H9 (cell line): ENCODE data around the gene PRRT1B. TPM values are rescaled to one million over a fixed set of nuclear protein-coding genes. Genes with fewer than 3 reads are reported as not detected.

ENCODE experiments used
- DNase-seq: peaks from one replicate; pipeline ENCODE4 v3.0.0-alpha.2; 2017
- H2AFZ ChIP-seq: one replicate; pipeline ENCODE4 v1.6.1; 2013; ENCODE audit warnings: mild to moderate bottlenecking, low read length, control low read depth, moderate library complexity
- H2AK5ac ChIP-seq: 2 replicates; pipeline ENCODE4 v1.6.1; 2013; ENCODE audit warnings: low read length, control low read depth, mixed read lengths; ENCODE audit not compliant: insufficient read length
- H2BK120ac ChIP-seq: one replicate; pipeline ENCODE4 v1.6.1; 2013; ENCODE audit warnings: low read depth, mild to moderate bottlenecking, low read length, control low read depth, inconsistent platforms; ENCODE audit not compliant: poor library complexity, severe bottlenecking
- H2BK12ac ChIP-seq: 2 replicates; pipeline ENCODE4 v1.6.1; 2013; ENCODE audit warnings: low read length, control low read depth, mixed read lengths, low read depth; ENCODE audit not compliant: insufficient read length
- H2BK15ac ChIP-seq: 2 replicates; pipeline ENCODE4 v1.6.1; 2013; ENCODE audit warnings: low read depth, low read length, control low read depth
- H2BK20ac ChIP-seq: one replicate; pipeline ENCODE4 v1.6.1; 2013; ENCODE audit warnings: low read depth, mild to moderate bottlenecking, low read length, control low read depth, inconsistent platforms; ENCODE audit not compliant: poor library complexity, severe bottlenecking
- H2BK5ac ChIP-seq: 2 replicates; pipeline ENCODE4 v1.6.1; 2013; ENCODE audit warnings: low read length, control low read depth, mixed read lengths; ENCODE audit not compliant: insufficient read length
- H3K14ac ChIP-seq: 2 replicates; pipeline ENCODE4 v1.6.1; 2013; ENCODE audit warnings: low read length, control low read depth; ENCODE audit not compliant: insufficient read depth
- H3K18ac ChIP-seq: 2 replicates; pipeline ENCODE4 v1.6.1; 2013; ENCODE audit warnings: low read depth, mild to moderate bottlenecking, mixed read lengths, low read length, control low read depth; ENCODE audit not compliant: insufficient read length
- H3K23ac ChIP-seq: 2 replicates; pipeline ENCODE4 v1.6.1; 2013; ENCODE audit warnings: low read length, control low read depth, mixed read lengths, low read depth; ENCODE audit not compliant: insufficient read length
- H3K23me2 ChIP-seq: 2 replicates; pipeline ENCODE4 v1.6.1; 2013; ENCODE audit warnings: low read depth, mild to moderate bottlenecking, mixed read lengths, low read length, control low read depth; ENCODE audit not compliant: insufficient read length, poor library complexity, severe bottlenecking
- H3K27ac ChIP-seq: 2 replicates; pipeline ENCODE4 v1.5.1; 2013; ENCODE audit warnings: low read length, control low read depth, mixed read lengths, low read depth; ENCODE audit not compliant: insufficient read length
- H3K27me3 ChIP-seq: 2 replicates; pipeline ENCODE4 v1.6.1; 2013; ENCODE audit warnings: low read length, control low read depth, inconsistent platforms; ENCODE audit not compliant: insufficient read depth
- H3K4ac ChIP-seq: 2 replicates; pipeline ENCODE4 v1.6.1; 2013; ENCODE audit warnings: low read depth, mild to moderate bottlenecking, control low read depth, inconsistent platforms, low read length, moderate library complexity
- H3K4me1 ChIP-seq: 2 replicates; pipeline ENCODE4 v1.6.1; 2013; ENCODE audit warnings: low read length, control low read depth, inconsistent platforms; ENCODE audit not compliant: insufficient read depth
- H3K4me2 ChIP-seq: 2 replicates; pipeline ENCODE4 v1.6.1; 2013; ENCODE audit warnings: low read length, control low read depth, mixed read lengths; ENCODE audit not compliant: insufficient read length, insufficient read depth
- H3K56ac ChIP-seq: 2 replicates; pipeline ENCODE4 v1.6.1; 2013; ENCODE audit warnings: low read depth, mild to moderate bottlenecking, mixed read lengths, low read length, control low read depth; ENCODE audit not compliant: insufficient read length
- H3K79me1 ChIP-seq: 2 replicates; pipeline ENCODE4 v1.6.1; 2013; ENCODE audit warnings: low read depth, mild to moderate bottlenecking, moderate library complexity, low read length, control low read depth, inconsistent platforms; ENCODE audit not compliant: insufficient read depth, poor library complexity, severe bottlenecking
- H3K79me2 ChIP-seq: 2 replicates; pipeline ENCODE4 v1.6.1; 2013; ENCODE audit warnings: low read length, control low read depth, inconsistent platforms; ENCODE audit not compliant: insufficient read depth
- H3K9ac ChIP-seq: 2 replicates; pipeline ENCODE4 v1.6.1; 2013; ENCODE audit warnings: low read length, control low read depth, mixed read lengths; ENCODE audit not compliant: insufficient read length; ENCODE audit errors: extremely low read depth
- H3K9me3 ChIP-seq: one replicate; pipeline ENCODE4 v1.6.1; 2013; ENCODE audit warnings: low read depth, low read length, inconsistent platforms; ENCODE audit not compliant: control insufficient read depth
- H3T11ph ChIP-seq: one replicate; pipeline ENCODE4 v1.6.1; 2013; ENCODE audit warnings: mild to moderate bottlenecking, low read length, control low read depth, inconsistent platforms
- H4K20me1 ChIP-seq: one replicate; pipeline ENCODE4 v1.6.1; 2013; ENCODE audit not compliant: control insufficient read depth, insufficient read length, insufficient read depth
- H4K5ac ChIP-seq: 2 replicates; pipeline ENCODE4 v1.6.1; 2013; ENCODE audit warnings: low read depth, mild to moderate bottlenecking, mixed read lengths, low read length, control low read depth; ENCODE audit not compliant: insufficient read length
- H4K8ac ChIP-seq: replicated peaks from 2 replicates; pipeline ENCODE4 v1.6.1; 2013; ENCODE audit warnings: low read length, control low read depth, mixed read lengths, low read depth; ENCODE audit not compliant: insufficient read length
- H4K91ac ChIP-seq: 2 replicates; pipeline ENCODE4 v1.6.1; 2013; ENCODE audit warnings: low read depth, mild to moderate bottlenecking, moderate library complexity, mixed read lengths, low read length, control low read depth; ENCODE audit not compliant: insufficient read length
- H3K27ac Mint-ChIP-seq, 3 experiments: 2 replicates in 2 of 3; 3 replicates in 1 of 3; pipeline ENCODE4 v1.8.0; 2020 to 2021; ENCODE audit warnings: mixed read lengths in 3 of 3, mild to moderate bottlenecking in 1 of 3, moderate library complexity in 1 of 3
- H3K27me3 Mint-ChIP-seq: 2 replicates; pipeline ENCODE4 v1.8.0; 2021; ENCODE audit warnings: low read depth, mild to moderate bottlenecking, moderate library complexity, mixed read lengths
- H3K36me3 Mint-ChIP-seq, 3 experiments: 2 replicates in 2 of 3; 3 replicates in 1 of 3; pipeline ENCODE4 v1.8.0; 2020 to 2021; ENCODE audit warnings: low read depth in 3 of 3, mixed read lengths in 3 of 3; ENCODE audit not compliant: insufficient read depth in 1 of 3
- H3K4me1 Mint-ChIP-seq, 2 experiments: 2 replicates each; pipeline ENCODE4 v1.8.0; 2020; ENCODE audit warnings: mixed read lengths in 2 of 2
- H3K4me3 Mint-ChIP-seq, 2 experiments: 2 replicates in 1 of 2; 3 replicates in 1 of 2; pipeline ENCODE4 v1.8.0; 2020 to 2021; ENCODE audit warnings: mild to moderate bottlenecking in 2 of 2, mixed read lengths in 2 of 2, moderate library complexity in 1 of 2
- H3K9me3 Mint-ChIP-seq, 2 experiments: 2 replicates in 1 of 2; 3 replicates in 1 of 2; pipeline ENCODE4 v1.8.0; 2020; ENCODE audit warnings: mild to moderate bottlenecking in 2 of 2, mixed read lengths in 2 of 2, moderate library complexity in 1 of 2
- WGBS: extraction: QIAGEN DNeasy Blood & Tissue Kit; methylation state at CpG from one replicate; pipeline ENCODE4 v1.1.7; 2013; ENCODE audit warnings: missing lambda C conversion rate, low lambda C conversion rate, mixed read lengths; ENCODE audit not compliant: insufficient read length; ENCODE audit errors: extremely low coverage; 5-methylcytosine and 5-hydroxymethylcytosine counted together
- total RNA-seq: library from RNA; stranded (reverse); gene quantifications from 2 replicates; pipeline ENCODE4 v1.2.1, GENCODE V29; 2021
- TF ChIP-seq, protein P1 (sequence below): fragments of 200-600 bp; sonication (generic); conservative IDR thresholded peaks from 3 replicates; pipeline ENCODE4 v1.8.0; 2021; ENCODE audit warnings: antibody characterized with exemption, mild to moderate bottlenecking

The PRRT1B gene
- total RNA-seq, 1 experiment from 2014 or later: 1.0 TPM

DNA sequence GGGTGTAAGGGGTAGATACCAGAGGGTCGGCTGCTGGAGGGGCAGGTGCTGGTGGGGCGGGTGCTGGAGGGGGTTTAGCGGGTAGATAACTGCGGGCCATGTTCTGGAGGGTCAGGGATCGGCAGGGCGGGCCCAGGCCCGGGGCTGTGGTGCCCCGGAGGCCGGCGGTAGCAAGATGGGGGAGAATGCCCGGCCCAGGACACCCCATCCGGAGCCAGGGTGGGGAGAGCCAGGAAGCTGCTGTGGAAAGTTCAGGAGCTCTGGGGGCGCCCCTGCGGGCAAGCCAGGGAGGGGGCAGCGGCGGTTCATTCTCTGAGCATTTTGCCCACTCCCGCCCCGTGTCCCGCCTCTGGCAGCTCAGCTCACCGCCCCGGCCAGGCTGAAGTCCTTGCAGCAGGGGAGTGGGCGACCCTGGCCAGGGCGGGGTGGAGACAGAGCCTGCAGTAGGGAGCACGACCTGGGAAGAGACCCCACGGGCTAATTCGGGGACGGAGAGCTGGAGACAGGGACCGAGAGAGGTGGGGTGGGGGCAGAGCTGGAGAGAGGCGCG lies 538 bp downstream of the PRRT1B start:
- peak overlapping the region; percentile 24 for H3K4me2 ChIP-seq
- no peak overlapping the region for H3K18ac ChIP-seq
- no peak overlapping the region for H4K91ac ChIP-seq
- peaks cover 7% of the 10 kb centered on the region for H3K23me2 ChIP-seq
- no peaks in the 10 kb centered on the region for H3K79me1 ChIP-seq
- no peaks in the 10 kb centered on the region for H3K4me1 ChIP-seq
- H2BK120ac ChIP-seq: no peak overlapping the region
- H3K56ac ChIP-seq: no peak overlapping the region
- no peak overlapping the region for H2BK20ac ChIP-seq
- H4K5ac ChIP-seq: no peak overlapping the region
- H3K4ac ChIP-seq: no peak overlapping the region
- WGBS: no CpG with 5 or more reads among the region's 30 CpGs
- DNase-seq: no peak
- H4K8ac ChIP-seq: no peak overlapping the region
- no peak overlapping the region for H3T11ph ChIP-seq
- H4K20me1 ChIP-seq: no peaks in the 10 kb centered on the region
- peak overlapping the region in 1 of 2 experiments; percentile 63; a peak in 2 of 5 replicates for H3K4me3 Mint-ChIP-seq
- no peak overlapping the region for H3K27ac Mint-ChIP-seq
- no peak overlapping the region for H2BK15ac ChIP-seq
- H3K9me3 ChIP-seq: peaks cover 5% of the 10 kb centered on the region
- no peak overlapping the region for H2BK12ac ChIP-seq
- H3K27ac ChIP-seq: no peak overlapping the region
- H2BK5ac ChIP-seq: no peak overlapping the region
- TF ChIP-seq, protein P1, sequence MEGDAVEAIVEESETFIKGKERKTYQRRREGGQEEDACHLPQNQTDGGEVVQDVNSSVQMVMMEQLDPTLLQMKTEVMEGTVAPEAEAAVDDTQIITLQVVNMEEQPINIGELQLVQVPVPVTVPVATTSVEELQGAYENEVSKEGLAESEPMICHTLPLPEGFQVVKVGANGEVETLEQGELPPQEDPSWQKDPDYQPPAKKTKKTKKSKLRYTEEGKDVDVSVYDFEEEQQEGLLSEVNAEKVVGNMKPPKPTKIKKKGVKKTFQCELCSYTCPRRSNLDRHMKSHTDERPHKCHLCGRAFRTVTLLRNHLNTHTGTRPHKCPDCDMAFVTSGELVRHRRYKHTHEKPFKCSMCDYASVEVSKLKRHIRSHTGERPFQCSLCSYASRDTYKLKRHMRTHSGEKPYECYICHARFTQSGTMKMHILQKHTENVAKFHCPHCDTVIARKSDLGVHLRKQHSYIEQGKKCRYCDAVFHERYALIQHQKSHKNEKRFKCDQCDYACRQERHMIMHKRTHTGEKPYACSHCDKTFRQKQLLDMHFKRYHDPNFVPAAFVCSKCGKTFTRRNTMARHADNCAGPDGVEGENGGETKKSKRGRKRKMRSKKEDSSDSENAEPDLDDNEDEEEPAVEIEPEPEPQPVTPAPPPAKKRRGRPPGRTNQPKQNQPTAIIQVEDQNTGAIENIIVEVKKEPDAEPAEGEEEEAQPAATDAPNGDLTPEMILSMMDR: no peak
- no peaks in the 10 kb centered on the region for H3K4me1 Mint-ChIP-seq
- no peak overlapping the region for H3K14ac ChIP-seq
- H3K27me3 Mint-ChIP-seq: peaks cover 51% of the 10 kb centered on the region
- H3K9me3 Mint-ChIP-seq: peaks cover 57 to 60% of the 10 kb centered on the region in 2 experiments
- no peak overlapping the region for H3K9ac ChIP-seq
- H2AFZ ChIP-seq: no peak overlapping the region
- peaks cover 9 to 39% (median 24%) of the 10 kb centered on the region in 3 experiments for H3K36me3 Mint-ChIP-seq
- no peak overlapping the region for H2AK5ac ChIP-seq
- no peak overlapping the region for H3K23ac ChIP-seq
- H3K27me3 ChIP-seq: no peaks in the 10 kb centered on the region; the same call in 1 of the 2 replicates
- H3K79me2 ChIP-seq: no peaks in the 10 kb centered on the region
